ENCODE data around the gene SCT.

DNA sequence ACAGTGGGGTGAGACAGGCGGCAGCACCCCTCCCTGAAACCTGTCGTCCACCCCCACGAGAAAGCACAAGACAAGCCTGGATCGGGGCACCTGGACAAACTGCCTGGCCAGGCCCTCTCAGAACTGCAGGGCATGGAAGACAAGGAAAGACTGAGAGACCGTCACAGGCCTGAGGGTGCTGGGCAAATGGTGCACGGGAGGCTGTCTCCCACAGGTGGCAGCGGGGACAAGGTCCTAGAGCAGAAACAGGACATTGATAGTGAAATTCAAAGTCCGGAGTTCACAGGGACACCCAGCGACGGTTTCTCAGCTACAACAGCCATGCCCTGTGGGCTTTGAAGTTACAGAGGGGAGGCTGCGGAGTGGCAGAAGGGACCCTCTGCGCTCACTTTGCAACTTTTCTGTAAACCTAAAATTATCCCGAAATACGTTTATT lies 30.7 kb upstream of the SCT start:
- TF ChIP-seq MYC (IDR thresholded peaks at IDR 0.05; ENCODE audit: low read depth, low read length) = no peak
- TF ChIP-seq POLR2A (IDR thresholded peaks at IDR 0.05; ENCODE audit: low read depth, low read length) = no peak
- TF ChIP-seq, protein P1, sequence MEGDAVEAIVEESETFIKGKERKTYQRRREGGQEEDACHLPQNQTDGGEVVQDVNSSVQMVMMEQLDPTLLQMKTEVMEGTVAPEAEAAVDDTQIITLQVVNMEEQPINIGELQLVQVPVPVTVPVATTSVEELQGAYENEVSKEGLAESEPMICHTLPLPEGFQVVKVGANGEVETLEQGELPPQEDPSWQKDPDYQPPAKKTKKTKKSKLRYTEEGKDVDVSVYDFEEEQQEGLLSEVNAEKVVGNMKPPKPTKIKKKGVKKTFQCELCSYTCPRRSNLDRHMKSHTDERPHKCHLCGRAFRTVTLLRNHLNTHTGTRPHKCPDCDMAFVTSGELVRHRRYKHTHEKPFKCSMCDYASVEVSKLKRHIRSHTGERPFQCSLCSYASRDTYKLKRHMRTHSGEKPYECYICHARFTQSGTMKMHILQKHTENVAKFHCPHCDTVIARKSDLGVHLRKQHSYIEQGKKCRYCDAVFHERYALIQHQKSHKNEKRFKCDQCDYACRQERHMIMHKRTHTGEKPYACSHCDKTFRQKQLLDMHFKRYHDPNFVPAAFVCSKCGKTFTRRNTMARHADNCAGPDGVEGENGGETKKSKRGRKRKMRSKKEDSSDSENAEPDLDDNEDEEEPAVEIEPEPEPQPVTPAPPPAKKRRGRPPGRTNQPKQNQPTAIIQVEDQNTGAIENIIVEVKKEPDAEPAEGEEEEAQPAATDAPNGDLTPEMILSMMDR (IDR thresholded peaks at IDR 0.05; ENCODE audit: extremely low read depth in 1 of 2, insufficient read depth in 1 of 2, low read depth in 1 of 2, low read length in 2 of 2) = no peak
- TF ChIP-seq, protein P2, sequence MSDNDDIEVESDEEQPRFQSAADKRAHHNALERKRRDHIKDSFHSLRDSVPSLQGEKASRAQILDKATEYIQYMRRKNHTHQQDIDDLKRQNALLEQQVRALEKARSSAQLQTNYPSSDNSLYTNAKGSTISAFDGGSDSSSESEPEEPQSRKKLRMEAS (IDR thresholded peaks at IDR 0.05; ENCODE audit: insufficient read depth, insufficient read length) = no peak
- no peak for TF ChIP-seq POLR2AphosphoS5 (IDR thresholded peaks at IDR 0.05; ENCODE audit: insufficient read depth, low read depth, low read length)
- TF ChIP-seq EZH2 (IDR thresholded peaks at IDR 0.05; ENCODE audit: borderline replicate concordance, low read depth, low read length, severe bottlenecking) = no peak

All from endothelial cell of umbilical vein (primary cell).